ENCODE measurements around the gene MEF2D.

DNA sequence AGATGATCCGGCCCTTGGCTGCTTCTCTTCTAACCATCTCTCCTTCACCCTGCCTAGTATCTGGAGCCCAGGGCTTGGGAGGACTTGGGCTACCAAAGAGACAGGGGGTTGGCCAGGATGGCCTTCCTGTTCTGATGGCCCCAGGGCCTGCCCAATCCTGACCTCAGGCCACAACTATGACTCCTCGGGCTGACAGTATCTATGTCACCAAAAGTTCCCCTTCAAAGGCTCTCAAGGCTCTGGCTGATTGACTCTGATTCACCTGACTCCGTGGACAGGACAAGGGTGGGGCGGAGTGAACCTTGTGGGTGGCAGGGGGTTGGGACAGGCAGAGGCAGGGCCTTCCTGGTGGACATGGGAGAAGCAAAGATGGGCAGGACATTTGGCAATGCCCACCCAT, 12.7 kb downstream of the MEF2D start:
- TF ChIP-seq POLR2A (IDR thresholded peaks at IDR 0.05) (no peak), POLR2AphosphoS5 (IDR thresholded peaks at IDR 0.05) (no peak), EP300 (IDR thresholded peaks at IDR 0.05) (no peak)
- TF ChIP-seq, protein P1, sequence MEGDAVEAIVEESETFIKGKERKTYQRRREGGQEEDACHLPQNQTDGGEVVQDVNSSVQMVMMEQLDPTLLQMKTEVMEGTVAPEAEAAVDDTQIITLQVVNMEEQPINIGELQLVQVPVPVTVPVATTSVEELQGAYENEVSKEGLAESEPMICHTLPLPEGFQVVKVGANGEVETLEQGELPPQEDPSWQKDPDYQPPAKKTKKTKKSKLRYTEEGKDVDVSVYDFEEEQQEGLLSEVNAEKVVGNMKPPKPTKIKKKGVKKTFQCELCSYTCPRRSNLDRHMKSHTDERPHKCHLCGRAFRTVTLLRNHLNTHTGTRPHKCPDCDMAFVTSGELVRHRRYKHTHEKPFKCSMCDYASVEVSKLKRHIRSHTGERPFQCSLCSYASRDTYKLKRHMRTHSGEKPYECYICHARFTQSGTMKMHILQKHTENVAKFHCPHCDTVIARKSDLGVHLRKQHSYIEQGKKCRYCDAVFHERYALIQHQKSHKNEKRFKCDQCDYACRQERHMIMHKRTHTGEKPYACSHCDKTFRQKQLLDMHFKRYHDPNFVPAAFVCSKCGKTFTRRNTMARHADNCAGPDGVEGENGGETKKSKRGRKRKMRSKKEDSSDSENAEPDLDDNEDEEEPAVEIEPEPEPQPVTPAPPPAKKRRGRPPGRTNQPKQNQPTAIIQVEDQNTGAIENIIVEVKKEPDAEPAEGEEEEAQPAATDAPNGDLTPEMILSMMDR (IDR thresholded peaks at IDR 0.05): no peak
